HUES64 (cell line): ENCODE results near the gene PABPC1L.

ENCODE experiments used
- H3K27ac ChIP-seq: 2 replicates; pipeline ENCODE4 v1.7.0; 2013; ENCODE audit warnings: low read depth, low read length, inconsistent platforms
- H3K27me3 ChIP-seq: 2 replicates; pipeline ENCODE4 v1.6.1; 2013; ENCODE audit warnings: mild to moderate bottlenecking, low read length; ENCODE audit not compliant: insufficient read depth
- H3K36me3 ChIP-seq: 2 replicates; pipeline ENCODE4 v1.6.1; 2013; ENCODE audit warnings: mild to moderate bottlenecking, low read length; ENCODE audit not compliant: insufficient read depth
- H3K4me1 ChIP-seq: 2 replicates; pipeline ENCODE4 v1.6.1; 2013; ENCODE audit warnings: mild to moderate bottlenecking, low read length, moderate library complexity; ENCODE audit not compliant: insufficient read depth
- H3K4me3 ChIP-seq: 2 replicates; pipeline ENCODE4 v1.5.1; 2013; ENCODE audit warnings: mild to moderate bottlenecking, low read length, moderate library complexity
- H3K9ac ChIP-seq: 2 replicates; pipeline ENCODE4 v1.6.1; 2013; ENCODE audit warnings: mild to moderate bottlenecking, low read depth, low read length
- H3K9me3 ChIP-seq: 2 replicates; pipeline ENCODE4 v1.6.1; 2013; ENCODE audit warnings: low read depth, low read length; ENCODE audit not compliant: insufficient read depth
- WGBS: fragments of 150-250, 120-280 bp; methylation state at CpG from one replicate; pipeline ENCODE4 v1.1.7; 2013; ENCODE audit warnings: missing lambda C conversion rate; 5-methylcytosine and 5-hydroxymethylcytosine counted together

The PABPC1L gene

GRCh38 chr20:44946271-44946852, 36.5 kb downstream of the PABPC1L start:
- no peak overlapping the region for H3K9ac ChIP-seq
- H3K9me3 ChIP-seq = no peaks in the 10 kb centered on the region
- 93% methylated on average over 2 of the region's 2 CpGs for WGBS
- H3K27ac ChIP-seq = no peak overlapping the region
- no peaks in the 10 kb centered on the region for H3K4me1 ChIP-seq
- no peak overlapping the region for H3K4me3 ChIP-seq
- no peaks in the 10 kb centered on the region for H3K27me3 ChIP-seq
- H3K36me3 ChIP-seq = peaks cover 97% of the 10 kb centered on the region

- Histone ChIP-seq H3K27ac (no peak overlapping the region), H3K9me3 (no peaks in the 10 kb centered on the region), H3K27me3 (no peaks in the 10 kb centered on the region), H3K36me3 (peaks cover 99% of the 10 kb centered on the region), H3K4me1 (no peaks in the 10 kb centered on the region), H3K4me3 (no peak overlapping the region), H3K9ac (no peak overlapping the region)
- 95% methylated on average over 5 of the region's 5 CpGs for WGBS
Measured at GRCh38 chr20:44948107-44948506, 38.2 kb downstream of the PABPC1L start.

- Histone ChIP-seq H3K9me3 (no peaks in the 10 kb centered on the region), H3K36me3 (peaks cover 99% of the 10 kb centered on the region), H3K4me1 (no peaks in the 10 kb centered on the region), H3K4me3 (no peak overlapping the region), H3K9ac (no peak overlapping the region), H3K27ac (no peak overlapping the region), H3K27me3 (no peaks in the 10 kb centered on the region)
- 92% methylated on average over 2 of the region's 2 CpGs for WGBS
Measured at GRCh38 chr20:44948513-44948912, 38.7 kb downstream of the PABPC1L start.

- Histone ChIP-seq H3K4me3 (no peak overlapping the region), H3K9me3 (no peaks in the 10 kb centered on the region), H3K36me3 (peaks cover 99% of the 10 kb centered on the region), H3K27me3 (no peaks in the 10 kb centered on the region), H3K9ac (no peak overlapping the region), H3K4me1 (no peaks in the 10 kb centered on the region), H3K27ac (no peak overlapping the region)
- WGBS = 95% methylated on average over 1 of the region's 1 CpG
Measured at GRCh38 chr20:44950368-44950767, 40.5 kb downstream of the PABPC1L start.

GRCh38 chr20:44952731-44953130, 42.9 kb downstream of the PABPC1L start:
- Histone ChIP-seq H3K4me1 (no peaks in the 10 kb centered on the region), H3K9me3 (no peaks in the 10 kb centered on the region), H3K36me3 (peaks cover 90% of the 10 kb centered on the region), H3K27me3 (no peaks in the 10 kb centered on the region), H3K4me3 (no peak overlapping the region), H3K9ac (no peak overlapping the region), H3K27ac (no peak overlapping the region)
- 90% methylated on average over 1 of the region's 1 CpG for WGBS

- peaks cover 5% of the 10 kb centered on the region; the same call in 1 of the 2 replicates for H3K4me1 ChIP-seq
- peaks cover 81% of the 10 kb centered on the region for H3K36me3 ChIP-seq
- no peak overlapping the region for H3K27ac ChIP-seq
- H3K4me3 ChIP-seq = no peak overlapping the region
- H3K9ac ChIP-seq = no peak overlapping the region
- H3K27me3 ChIP-seq = no peaks in the 10 kb centered on the region
- H3K9me3 ChIP-seq = no peaks in the 10 kb centered on the region
- 97% methylated on average over 5 of the region's 5 CpGs for WGBS
Measured at GRCh38 chr20:44954211-44954610, 44.4 kb downstream of the PABPC1L start.

GRCh38 chr20:44955270-44955669, 45.4 kb downstream of the PABPC1L start:
- Histone ChIP-seq H3K4me3 (no peak overlapping the region), H3K4me1 (peaks cover 8% of the 10 kb centered on the region; the same call in 1 of the 2 replicates), H3K27me3 (no peaks in the 10 kb centered on the region), H3K9ac (no peak overlapping the region), H3K36me3 (peaks cover 70% of the 10 kb centered on the region), H3K9me3 (no peaks in the 10 kb centered on the region), H3K27ac (no peak overlapping the region)
- WGBS = 92% methylated on average over 4 of the region's 4 CpGs

- Histone ChIP-seq H3K9me3 (no peaks in the 10 kb centered on the region), H3K27ac (no peak overlapping the region), H3K4me1 (peaks cover 18% of the 10 kb centered on the region), H3K27me3 (peaks cover 7% of the 10 kb centered on the region), H3K9ac (no peak overlapping the region), H3K36me3 (peaks cover 59% of the 10 kb centered on the region), H3K4me3 (no peak overlapping the region)
- WGBS = 94% methylated on average over 3 of the region's 3 CpGs
Measured at GRCh38 chr20:44956410-44956809, 46.5 kb downstream of the PABPC1L start.

GRCh38 chr20:44958276-44958675, 48.4 kb downstream of the PABPC1L start:
- whole genome bisulfite sequencing = 97% methylated on average over 8 of the region's 8 CpGs

GRCh38 chr20:44959082-44959637, 49.3 kb downstream of the PABPC1L start:
- H3K36me3 ChIP-seq = peaks cover 31% of the 10 kb centered on the region
- peak overlapping the region; percentile 75 for H3K9ac ChIP-seq
- peaks cover 23% of the 10 kb centered on the region for H3K4me1 ChIP-seq
- H3K27me3 ChIP-seq = peaks cover 27% of the 10 kb centered on the region
- 42% methylated on average over 8 of the region's 8 CpGs for WGBS
- peak overlapping the region; percentile 77 for H3K4me3 ChIP-seq
- no peak overlapping the region for H3K27ac ChIP-seq
- no peaks in the 10 kb centered on the region for H3K9me3 ChIP-seq

More at GRCh38 chr20:44958276-44958675, 48.4 kb downstream of the PABPC1L start:
- Histone ChIP-seq H3K4me3 (0 out of 2 replicates have a peak overlapping the region, but pooled peaks have one; percentile 77), H3K4me1 (peaks cover 23% of the 10 kb centered on the region), H3K27ac (no peak overlapping the region), H3K9me3 (no peaks in the 10 kb centered on the region), H3K9ac (no peak overlapping the region), H3K27me3 (peaks cover 19% of the 10 kb centered on the region), H3K36me3 (peaks cover 40% of the 10 kb centered on the region)

- Histone ChIP-seq H3K9ac (peak overlapping the region; percentile 75), H3K9me3 (no peaks in the 10 kb centered on the region), H3K4me1 (peaks cover 23% of the 10 kb centered on the region), H3K27ac (no peak overlapping the region), H3K27me3 (peaks cover 31% of the 10 kb centered on the region), H3K36me3 (peaks cover 26% of the 10 kb centered on the region), H3K4me3 (peak overlapping the region; percentile 77)
- 8% methylated on average over 12 of the region's 13 CpGs for WGBS
Measured at GRCh38 chr20:44959638-44960102, 49.8 kb downstream of the PABPC1L start.
